K562 (cell line): Measurements from ENCODE around the gene NR1H2. TPM values are rescaled to one million over a fixed set of nuclear protein-coding genes. Genes with fewer than 3 reads are reported as not detected.

Source experiments
- ATAC-seq: fragments of 200-7000 bp; cut with Tn5 transposase; 3 replicates; pipeline ENCODE4 v1.9.1; 2020; ENCODE audit warnings: moderate library complexity
- BruUV-seq: library from RNA; stranded (reverse); fragments of 400-500 nt; replicated peaks from 2 replicates; lab custom pipeline; 2021; lab: Mats Ljungman, UMichigan
- CTCF ChIA-PET: fragments of 300-600 bp; formaldehyde crosslinking; extraction: SDS; loops from one replicate; lab custom pipeline; 2021; ENCODE audit warnings: low intra/inter-chr PET ratio; lab: Yijun Ruan, JAX
- POLR2A ChIA-PET: fragments of 300-600, 350-650 bp; sonication (Branson Sonifier 250); formaldehyde crosslinking; extraction: SDS; loops from one replicate; lab custom pipeline; 2021; ENCODE audit warnings: antibody characterized with exemption, inconsistent platforms; lab: Yijun Ruan, JAX
- DNase-seq, 4 experiments: peaks; one replicate each; pipeline versions ENCODE4 v3.0.0 to v3.0.0-alpha.2; 2011 to 2018; ENCODE audit warnings: low spot score in 3 of 4, mixed read lengths in 3 of 4; ENCODE audit errors: extremely low read depth in 1 of 4
- FAIRE-seq: peaks from 2 replicates; lab custom pipeline; 2011; peaks lifted over from hg19 to GRCh38; lab: Jason Lieb, UNC
- H2AFZ ChIP-seq: 2 replicates; pipeline ENCODE4 v1.6.0; 2011; ENCODE audit warnings: low read depth, low read length, control low read depth, inconsistent platforms
- H3K27ac ChIP-seq: fragments of 200-600 bp; 3 replicates; pipeline ENCODE4 v1.8.0; 2011; ENCODE audit warnings: low read depth, mild to moderate bottlenecking, control low read depth, inconsistent platforms, low read length, moderate library complexity, mixed read lengths; ENCODE audit errors: extremely low read depth
- H3K27me3 ChIP-seq, 2 experiments: fragments of 300-600 bp in 1 of 2; 2 replicates in 1 of 2; 3 replicates in 1 of 2; pipeline versions ENCODE4 v1.6.0 to v1.8.0; 2011; ENCODE audit warnings: inconsistent platforms in 2 of 2, low read length in 2 of 2, mild to moderate bottlenecking in 1 of 2, mixed read lengths in 1 of 2, moderate library complexity in 1 of 2; ENCODE audit not compliant: control insufficient read depth in 2 of 2, insufficient read depth in 2 of 2
- H3K36me3 ChIP-seq: fragments of 300-600 bp; 3 replicates; pipeline ENCODE4 v1.8.0; 2011; ENCODE audit warnings: mild to moderate bottlenecking, low read length, inconsistent platforms; ENCODE audit not compliant: control insufficient read depth, insufficient read depth
- H3K4me1 ChIP-seq, 2 experiments: fragments of 200-600 bp in 1 of 2; replicated peaks in 1 of 2; 2 replicates in 1 of 2; 3 replicates in 1 of 2; pipeline versions ENCODE4 v1.5.1 to v1.8.0; 2011; ENCODE audit warnings: inconsistent platforms in 2 of 2, low read length in 2 of 2, mild to moderate bottlenecking in 1 of 2, mixed read lengths in 1 of 2, moderate library complexity in 1 of 2; ENCODE audit not compliant: control insufficient read depth in 2 of 2, insufficient read depth in 2 of 2
- H3K4me2 ChIP-seq: 2 replicates; pipeline ENCODE4 v1.6.1; 2011; ENCODE audit warnings: low read length, control low read depth, inconsistent platforms, mixed read lengths; ENCODE audit not compliant: insufficient read depth
- H3K4me3 ChIP-seq: fragments of 200-600 bp; sonication (generic), shearing (Covaris generic); 2 replicates; pipeline ENCODE4 v1.5.1; 2016; ENCODE audit warnings: control low read depth, inconsistent platforms
- H3K79me2 ChIP-seq: fragments of 200-600 bp; 3 replicates; pipeline ENCODE4 v1.8.0; 2011; ENCODE audit warnings: low read length, inconsistent platforms; ENCODE audit not compliant: control insufficient read depth, insufficient read depth
- H3K9ac ChIP-seq, 2 experiments: 2 replicates each; pipeline versions ENCODE4 v1.6.0 to v1.6.1; 2011; ENCODE audit warnings: low read depth in 2 of 2, low read length in 2 of 2, control low read depth in 1 of 2, inconsistent platforms in 1 of 2, mild to moderate bottlenecking in 1 of 2, mixed read lengths in 1 of 2; ENCODE audit not compliant: insufficient read depth in 1 of 2
- H3K9me1 ChIP-seq: one replicate; pipeline ENCODE4 v1.6.0; 2011; ENCODE audit warnings: inconsistent platforms, mild to moderate bottlenecking, low read length, moderate library complexity; ENCODE audit not compliant: control insufficient read depth, insufficient read depth
- H3K9me3 ChIP-seq: replicated peaks from 2 replicates; pipeline ENCODE4 v1.5.1; 2011; ENCODE audit warnings: low read depth, low read length, inconsistent platforms; ENCODE audit not compliant: control insufficient read depth, insufficient read depth
- H4K20me1 ChIP-seq: replicated peaks from 2 replicates; pipeline ENCODE4 v1.6.1; 2011; ENCODE audit warnings: low read length, inconsistent platforms, mixed read lengths; ENCODE audit not compliant: control insufficient read depth, insufficient read depth
- BHLHE40 ChIP-seq: IDR thresholded peaks from 2 replicates; pipeline ENCODE4 v1.6.1; 2011; ENCODE audit warnings: low read length, improper control_type of control experiment
- MAZ ChIP-seq, 2 experiments: fragments of 450-650 bp in 1 of 2; sonication (generic) in 1 of 2; formaldehyde crosslinking; IDR thresholded peaks in 1 of 2; conservative IDR thresholded peaks in 1 of 2; 2 replicates each; pipeline versions ENCODE4 v1.4.0 to v1.5.0; 2020; ENCODE audit warnings: mild to moderate bottlenecking in 1 of 2, missing genetic modification reagents in 1 of 2
- NFIC ChIP-seq: fragments of 450-650 bp; IDR thresholded peaks from 2 replicates; pipeline ENCODE4 v1.6.1; 2017; ENCODE audit warnings: mild to moderate bottlenecking, inconsistent platforms
- POLR2G ChIP-seq: fragments of 200-400 bp; formaldehyde crosslinking; IDR thresholded peaks from 2 replicates; pipeline ENCODE4 v1.6.1; 2017; ENCODE audit warnings: low read depth, mild to moderate bottlenecking, antibody characterized with exemption, low read length, moderate library complexity
- RBFOX2 ChIP-seq: fragments of 200-400 bp; formaldehyde crosslinking; IDR thresholded peaks from 2 replicates; pipeline ENCODE4 v1.6.1; 2017; ENCODE audit warnings: low read depth, mild to moderate bottlenecking, low read length, moderate library complexity
- TGIF2 ChIP-seq: sonication (generic); formaldehyde crosslinking; IDR thresholded peaks from 2 replicates; pipeline ENCODE4 v1.8.1; 2022; ENCODE audit warnings: mild to moderate bottlenecking, missing genetic modification reagents, moderate library complexity
- WGBS: fragments of 100-300 bp; shearing (Covaris generic); methylation state at CpG from one replicate; pipeline ENCODE4 v1.1.6; 2016; ENCODE audit warnings: low coverage, mixed read lengths; ENCODE audit not compliant: insufficient coverage; ENCODE audit errors: missing lambda C conversion rate; 5-methylcytosine and 5-hydroxymethylcytosine counted together
- in situ Hi-C: fragments of 300-500 bp; cut with MboI; formaldehyde crosslinking; loops from 4 replicates; pipeline ENCODE4 v1.15.0; 2018; ENCODE audit warnings: inconsistent platforms, mixed read lengths
- intact Hi-C: fragments of 100-400 bp; cut with micrococcal nuclease; formaldehyde crosslinking; loops from 2 replicates; pipeline ENCODE4 v1.14.2; 2022
- polyA plus RNA-seq, 8 experiments: library from polyadenylated mRNA; depleted of rRNA in 4 of 8; stranded (reverse) in 5 of 8; unstranded in 3 of 8; fragments of >200 nt; fragmentation: Nextera tagmentation in 2 of 8; fragmentation: Illumina TruSeq in 1 of 8; extraction: Ambion mirVana in 2 of 8; extraction: Trizol in 1 of 8; gene quantifications; 2 replicates each; pipeline versions ENCODE4 v1.2.1 to v1.2.3, GENCODE V29; 2011 to 2014; ENCODE audit warnings: inconsistent platforms in 1 of 8, missing spikeins in 1 of 8
- total RNA-seq, 7 experiments: library from RNA; depleted of rRNA in 6 of 7; stranded (reverse); fragments of >200 nt in 6 of 7; fragmentation: Illumina TruSeq in 2 of 7; extraction: Trizol in 2 of 7; gene quantifications; 2 replicates each; pipeline versions ENCODE4 v1.2.1 to v1.2.3, GENCODE V29; 2011 to 2021; ENCODE audit warnings: low replicate concordance in 1 of 7

Gene NR1H2
- total and polyA plus RNA-seq, 9 of the 15 experiments (the other 6 are each of a cell fraction or from before 2014, with no cell fraction given), result 0.11 to 73.8 (median 24.0) TPM

DNA sequence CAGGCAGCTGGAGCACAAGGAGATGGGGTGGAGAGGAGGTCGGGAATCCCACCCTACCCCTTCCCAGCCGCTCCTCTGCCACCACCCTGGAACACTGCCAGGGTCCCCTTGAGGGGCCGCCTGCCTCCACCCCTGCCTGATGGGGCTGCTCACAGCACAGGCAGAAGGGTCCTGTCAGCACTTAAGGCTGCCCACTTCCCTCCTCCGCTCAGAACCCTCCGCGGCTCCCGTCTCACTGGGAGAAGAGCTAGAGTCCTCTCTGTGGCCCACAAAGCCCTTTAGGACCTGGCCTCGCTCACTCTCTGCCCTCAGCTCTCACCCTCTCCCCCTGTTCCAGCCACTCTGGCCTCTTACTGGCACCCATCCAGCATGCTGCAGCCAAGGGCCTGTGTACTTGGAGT lies 4.5 kb downstream of the NR1H2 start:
- H3K27ac ChIP-seq, result peak overlapping the region; percentile 26; the same call in 1 of the 3 replicates
- no peaks in the 10 kb centered on the region for H3K9me1 ChIP-seq
- peaks cover 61% of the 10 kb centered on the region; the same call in 2 of the 3 replicates for H3K36me3 ChIP-seq
- in situ Hi-C loops, result no loop called here
- H4K20me1 ChIP-seq, result peaks cover 2% of the 10 kb centered on the region
- FAIRE-seq (no peak), DNase-seq (peak in 1 of 4 experiments; percentile 6), ATAC-seq (no peak)
- no TSS peak for BruUV-seq
- H3K27me3 ChIP-seq, result no peaks in the 10 kb centered on the region
- intact Hi-C loops, result no loop called here
- no peak overlapping the region for H3K4me2 ChIP-seq
- H3K4me3 ChIP-seq, result no peak overlapping the region
- H3K9me3 ChIP-seq, result no peaks in the 10 kb centered on the region
- H2AFZ ChIP-seq, result no peak overlapping the region
- peaks cover 46% of the 10 kb centered on the region for H3K79me2 ChIP-seq
- peaks cover 21 to 74% of the 10 kb centered on the region in 2 experiments for H3K4me1 ChIP-seq
- TF ChIP-seq TGIF2 (CRISPR knock-in tag) (no peak), NFIC (peak; percentile 52), BHLHE40 (no peak), RBFOX2 (peak; percentile 59), POLR2G (peak; percentile 40), MAZ (CRISPR knock-in tag; conservative IDR thresholded peaks at IDR 0.05 in 1 of 2, IDR thresholded peaks at IDR 0.05 in 1 of 2) (no peak)
- 81% methylated on average over 8 of the region's 8 CpGs for WGBS
- ChIA-PET POLR2A (interaction anchor here (0.6 kb wide), 1 partner anchor 10 kb away, joined by 3 read pairs; no protein-coding TSS in a partner anchor), CTCF (no interaction called here)
- peak overlapping the region in 1 of 2 experiments; percentile 79; a peak in 2 of 4 replicates for H3K9ac ChIP-seq
